Subcutaneous abdominal adipose tissue (tissue), 5 donors: Measurements from ENCODE around the gene DCN.
"Not testable (repeated sequence)": the region's sequence is repeated elsewhere in the genome, so short reads cannot be mapped to it uniquely, and the experiment has no call there.

Experiments
- H3K27ac ChIP-seq: one replicate; pipeline ENCODE4 v1.7.0; 2013; ENCODE audit warnings: low read depth, mild to moderate bottlenecking, inconsistent platforms, low read length, moderate library complexity
- H3K27me3 ChIP-seq, 5 donors: one replicate each; pipeline ENCODE4 v1.7.0; 2013; ENCODE audit warnings: low read length in 5 of 5, inconsistent platforms in 1 of 5; ENCODE audit not compliant: control insufficient read depth in 5 of 5, insufficient read depth in 4 of 5
- H3K36me3 ChIP-seq, 5 donors: one replicate each; pipeline ENCODE4 v1.7.0; 2013; ENCODE audit warnings: low read length in 5 of 5; ENCODE audit not compliant: control insufficient read depth in 5 of 5, insufficient read depth in 5 of 5
- H3K4me1 ChIP-seq, 5 donors: one replicate each; pipeline ENCODE4 v1.7.0; 2013; ENCODE audit warnings: low read length in 5 of 5, mild to moderate bottlenecking in 3 of 5, moderate library complexity in 1 of 5; ENCODE audit not compliant: control insufficient read depth in 5 of 5, insufficient read depth in 5 of 5
- H3K4me3 ChIP-seq, 5 donors: one replicate each; pipeline ENCODE4 v1.7.0; 2013; ENCODE audit warnings: low read length in 5 of 5, low read depth in 1 of 5
- H3K9ac ChIP-seq, 5 donors: one replicate each; pipeline ENCODE4 v1.7.0; 2013; ENCODE audit warnings: low read length in 5 of 5, mild to moderate bottlenecking in 4 of 5, moderate library complexity in 3 of 5
- H3K9me3 ChIP-seq, 5 donors: one replicate each; pipeline ENCODE4 v1.7.0; 2013; ENCODE audit warnings: low read length in 5 of 5; ENCODE audit not compliant: control insufficient read depth in 5 of 5
- donor health status: healthy.
- donor health status: healthy.
- donor health status: healthy.
- donor health status: healthy.
- donor health status: healthy.

The DCN gene

DNA sequence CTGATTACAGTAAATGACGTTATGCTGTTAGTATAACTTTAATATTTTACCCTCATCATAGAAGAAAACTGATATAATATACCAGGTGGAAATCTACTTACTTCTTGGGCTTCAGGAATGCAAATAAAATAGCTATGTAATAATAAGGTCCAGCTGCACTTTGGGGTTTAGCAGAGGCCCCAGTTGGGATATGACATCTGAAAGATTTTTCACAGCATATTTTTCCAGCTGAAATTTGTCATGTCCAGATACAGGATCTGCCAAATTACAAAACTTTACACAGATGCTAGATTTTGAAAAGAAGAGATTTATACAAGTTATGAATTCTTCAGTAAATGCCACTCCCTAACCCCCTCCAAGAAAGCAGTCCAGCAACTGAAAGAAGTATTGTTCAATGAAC, 29.2 kb upstream of the DCN start:
- no peaks in the 10 kb centered on the region for H3K36me3 ChIP-seq
- no peak overlapping the region for H3K4me3 ChIP-seq
- no peak overlapping the region for H3K9ac ChIP-seq
- peaks cover 0 to 4% (median 0%) of the 10 kb centered on the region in 5 donors for H3K9me3 ChIP-seq
- no peak overlapping the region for H3K27ac ChIP-seq
- no peaks in the 10 kb centered on the region for H3K4me1 ChIP-seq
- H3K27me3 ChIP-seq, result no peaks in the 10 kb centered on the region

DNA sequence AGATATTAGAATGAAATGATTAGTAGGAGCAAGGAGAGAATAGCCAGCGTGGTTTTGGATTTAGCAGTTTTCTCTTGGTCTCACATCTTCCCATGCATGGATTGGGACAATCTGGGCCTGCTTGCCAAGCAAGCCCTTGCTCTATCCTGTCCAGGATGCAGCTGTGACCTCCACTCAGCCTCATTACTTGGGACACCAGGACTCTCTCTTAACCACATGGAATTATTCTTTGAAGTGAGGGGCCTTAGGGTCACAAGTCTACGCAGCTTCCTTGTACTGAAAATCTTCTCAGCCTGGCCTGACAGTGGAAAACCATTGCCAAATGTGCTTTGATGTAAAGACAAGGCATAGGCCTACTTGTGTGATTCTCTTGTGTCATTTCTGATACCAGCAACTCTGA, 28.0 kb upstream of the DCN start:
- Histone ChIP-seq H3K27ac (no peak overlapping the region), H3K9ac (no peak overlapping the region), H3K4me3 (no peak overlapping the region), H3K9me3 (peaks cover 0 to 4% (median 0%) of the 10 kb centered on the region in 5 donors), H3K27me3 (no peaks in the 10 kb centered on the region), H3K4me1 (no peaks in the 10 kb centered on the region), H3K36me3 (no peaks in the 10 kb centered on the region)

DNA sequence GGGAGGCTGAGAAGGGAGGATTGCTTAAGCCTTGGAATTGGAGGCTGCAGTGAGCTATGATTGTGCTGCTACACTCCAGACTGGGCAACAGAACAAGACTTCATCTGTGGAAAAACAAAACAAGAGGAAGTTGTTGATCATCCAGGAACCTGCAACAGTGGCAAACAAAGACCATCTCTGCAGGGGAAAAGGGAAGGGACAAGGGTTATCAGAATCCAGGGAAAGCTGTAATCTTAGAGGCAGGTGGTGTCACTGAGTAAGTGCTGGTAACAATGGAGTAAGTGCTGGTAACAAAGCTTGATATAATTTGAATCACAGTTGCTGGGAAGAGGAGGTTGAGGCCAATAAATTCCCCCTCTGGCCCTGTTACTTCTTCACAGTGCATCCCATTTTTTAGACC, 27.5 kb upstream of the DCN start:
- Histone ChIP-seq H3K36me3 (no peaks in the 10 kb centered on the region), H3K9ac (no peak overlapping the region), H3K27ac (no peak overlapping the region), H3K27me3 (no peaks in the 10 kb centered on the region), H3K4me3 (no peak overlapping the region), H3K4me1 (no peaks in the 10 kb centered on the region), H3K9me3 (peaks cover 0 to 4% (median 0%) of the 10 kb centered on the region in 5 donors)

DNA sequence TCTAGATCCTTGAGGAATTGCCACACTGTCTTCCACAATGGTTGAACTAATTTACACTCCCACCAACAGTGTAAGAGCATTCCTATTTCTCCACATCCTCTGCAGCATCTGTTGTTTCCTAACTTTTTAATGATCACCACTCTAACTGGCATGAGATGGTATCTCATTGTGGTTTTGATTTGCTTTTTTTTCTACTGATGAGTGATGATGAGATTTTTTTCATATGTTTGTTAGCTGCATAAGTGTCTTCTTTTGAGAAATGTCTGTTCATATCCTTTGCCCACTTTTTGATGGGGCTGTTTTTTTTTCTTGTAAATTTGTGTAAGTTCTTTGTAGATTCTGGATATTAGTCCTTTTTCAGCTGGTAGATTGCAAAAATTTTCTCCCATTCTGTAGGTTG, 24.7 kb upstream of the DCN start:
- not testable (repeated sequence) for H3K27me3 ChIP-seq, H3K4me1 ChIP-seq, H3K4me3 ChIP-seq, H3K36me3 ChIP-seq, H3K9me3 ChIP-seq, H3K27ac ChIP-seq, H3K9ac ChIP-seq

DNA sequence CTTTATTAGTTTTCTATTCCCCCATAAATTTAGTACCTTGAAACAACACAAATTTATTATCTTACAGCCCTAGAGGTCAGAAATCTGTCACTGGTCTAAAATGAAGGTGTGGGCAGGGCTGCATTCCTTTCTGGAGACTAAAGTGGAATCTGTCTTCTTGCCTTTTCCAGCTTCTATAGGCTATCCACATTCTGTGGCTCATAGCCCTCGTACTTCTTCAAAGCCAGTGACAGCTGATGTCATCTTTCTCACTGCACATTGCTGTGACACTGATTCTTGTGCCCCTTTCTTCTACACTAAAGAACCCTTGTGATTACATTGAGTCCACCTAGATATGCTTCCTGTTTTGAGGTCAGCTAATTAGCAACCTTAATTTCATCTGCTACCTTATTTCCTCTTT, 23.2 kb upstream of the DCN start:
- no peaks in the 10 kb centered on the region for H3K4me1 ChIP-seq
- H3K36me3 ChIP-seq, result no peaks in the 10 kb centered on the region
- H3K27ac ChIP-seq, result no peak overlapping the region
- no peak overlapping the region for H3K4me3 ChIP-seq
- no peaks in the 10 kb centered on the region for H3K27me3 ChIP-seq
- no peaks in the 10 kb centered on the region for H3K9me3 ChIP-seq
- H3K9ac ChIP-seq, result no peak overlapping the region

DNA sequence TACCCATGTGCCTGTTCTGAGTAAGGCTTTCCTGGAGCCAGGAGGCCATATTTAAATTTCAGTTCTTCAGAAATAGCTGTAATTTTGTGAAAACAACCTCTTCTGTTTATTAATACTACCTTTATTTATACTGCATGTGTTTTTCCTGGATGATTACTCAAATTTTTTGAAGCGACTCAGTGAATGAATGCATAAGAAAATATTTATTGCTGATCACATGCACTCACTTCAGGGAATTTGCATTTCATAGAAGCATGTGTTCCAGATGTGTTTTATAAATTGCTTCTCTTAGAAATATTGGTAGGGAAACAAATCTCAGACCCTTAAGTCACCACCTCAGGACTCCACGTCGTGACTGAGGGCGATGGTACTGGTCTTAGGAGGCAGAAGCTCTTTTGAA, 21.8 kb upstream of the DCN start:
- H3K9me3 ChIP-seq, result no peaks in the 10 kb centered on the region
- no peak overlapping the region for H3K4me3 ChIP-seq
- no peaks in the 10 kb centered on the region for H3K36me3 ChIP-seq
- H3K4me1 ChIP-seq, result no peaks in the 10 kb centered on the region
- no peak overlapping the region for H3K27ac ChIP-seq
- no peaks in the 10 kb centered on the region for H3K27me3 ChIP-seq
- H3K9ac ChIP-seq, result no peak overlapping the region

DNA sequence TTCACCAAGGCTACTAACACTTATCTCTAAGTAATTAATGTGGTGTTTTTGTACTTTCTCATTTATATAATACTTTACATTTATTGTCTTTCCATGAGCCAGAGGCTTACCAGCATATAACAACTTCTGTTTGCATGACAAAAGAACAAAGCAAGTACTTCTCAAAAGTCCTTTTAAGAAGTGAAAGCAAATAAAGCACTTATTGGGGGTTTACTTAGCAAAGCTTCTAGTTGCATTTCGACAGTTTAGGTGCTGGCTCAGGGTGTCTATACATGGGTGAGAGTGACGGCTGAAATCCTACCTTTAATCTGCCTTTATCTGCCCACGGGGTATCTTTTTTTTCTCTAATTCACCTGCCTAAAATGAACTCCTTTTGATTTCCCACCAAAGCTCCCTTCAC, 21.0 kb upstream of the DCN start:
- Histone ChIP-seq H3K27ac (no peak overlapping the region), H3K9ac (no peak overlapping the region), H3K4me1 (no peaks in the 10 kb centered on the region), H3K9me3 (no peaks in the 10 kb centered on the region), H3K27me3 (no peaks in the 10 kb centered on the region), H3K36me3 (no peaks in the 10 kb centered on the region), H3K4me3 (no peak overlapping the region)

DNA sequence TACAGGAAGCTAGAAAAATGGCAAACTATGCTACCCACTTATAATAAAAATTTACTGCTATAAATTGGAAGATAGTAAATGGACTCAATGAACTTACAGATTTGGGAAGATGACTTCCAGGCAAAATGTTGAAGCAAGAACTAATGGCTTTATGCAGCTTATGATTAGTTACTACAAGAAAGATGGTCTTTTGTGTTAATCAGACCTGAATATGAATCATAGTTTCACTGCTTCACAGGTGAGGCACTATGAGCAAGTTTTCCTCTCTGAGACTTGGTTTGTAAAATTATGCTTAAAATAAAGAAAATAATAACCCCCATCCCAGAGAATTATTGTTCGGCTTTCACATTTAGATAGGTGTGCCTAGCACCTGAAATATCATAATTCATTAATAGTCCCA, 19.8 kb upstream of the DCN start:
- H3K4me1 ChIP-seq, result no peaks in the 10 kb centered on the region
- no peak overlapping the region for H3K9ac ChIP-seq
- H3K4me3 ChIP-seq, result no peak overlapping the region
- H3K27ac ChIP-seq, result no peak overlapping the region
- peaks cover 0 to 2% (median 0%) of the 10 kb centered on the region in 5 donors for H3K9me3 ChIP-seq
- no peaks in the 10 kb centered on the region for H3K27me3 ChIP-seq
- H3K36me3 ChIP-seq, result no peaks in the 10 kb centered on the region

DNA sequence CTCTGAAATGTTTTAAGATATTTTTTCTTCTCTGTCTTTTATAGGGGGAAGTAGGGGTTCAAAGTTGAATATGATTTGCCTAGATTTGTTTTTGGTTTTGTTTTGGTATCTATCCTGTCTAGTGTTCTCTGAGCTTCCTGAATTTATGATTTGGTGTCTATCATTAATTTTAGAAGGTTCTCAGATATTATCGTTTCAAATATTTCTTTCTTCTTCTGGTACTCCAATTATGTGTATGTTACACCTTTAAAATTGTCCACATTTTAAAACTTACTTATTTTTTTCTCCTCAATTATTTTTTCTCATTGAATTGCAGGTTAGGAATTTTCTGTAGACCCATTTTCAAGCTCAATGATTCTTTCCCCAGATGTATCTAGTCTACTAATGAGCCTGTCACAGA, 13.8 kb upstream of the DCN start:
- H3K4me1 ChIP-seq, result no peaks in the 10 kb centered on the region
- no peaks in the 10 kb centered on the region for H3K27me3 ChIP-seq
- no peaks in the 10 kb centered on the region for H3K36me3 ChIP-seq
- no peak overlapping the region for H3K27ac ChIP-seq
- H3K9me3 ChIP-seq, result peaks cover 0 to 11% (median 7%) of the 10 kb centered on the region in 5 donors
- no peak overlapping the region for H3K4me3 ChIP-seq
- no peak overlapping the region for H3K9ac ChIP-seq

DNA sequence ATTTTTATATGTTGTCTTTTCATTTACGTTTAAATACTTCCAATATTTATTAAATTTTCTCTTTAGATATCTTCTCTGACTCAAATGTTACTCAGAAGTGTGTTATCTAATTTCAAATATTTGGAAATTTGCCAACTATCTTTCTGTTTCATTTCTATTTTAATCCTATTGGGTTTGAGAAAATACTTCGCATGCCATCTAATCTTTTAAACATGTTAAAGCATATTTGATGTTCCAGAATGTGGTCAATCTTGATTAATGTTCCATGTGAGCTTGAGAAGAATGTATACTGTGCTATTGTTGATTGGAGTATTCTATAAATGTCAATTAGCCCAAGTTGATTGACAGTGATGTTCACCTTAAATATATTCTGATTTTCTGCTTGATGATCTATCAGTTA, 11.9 kb upstream of the DCN start:
- Histone ChIP-seq H3K36me3 (no peaks in the 10 kb centered on the region), H3K9me3 (peaks cover 0 to 11% (median 7%) of the 10 kb centered on the region in 5 donors), H3K4me3 (no peak overlapping the region), H3K9ac (no peak overlapping the region), H3K27me3 (no peaks in the 10 kb centered on the region), H3K4me1 (no peaks in the 10 kb centered on the region), H3K27ac (no peak overlapping the region)

DNA sequence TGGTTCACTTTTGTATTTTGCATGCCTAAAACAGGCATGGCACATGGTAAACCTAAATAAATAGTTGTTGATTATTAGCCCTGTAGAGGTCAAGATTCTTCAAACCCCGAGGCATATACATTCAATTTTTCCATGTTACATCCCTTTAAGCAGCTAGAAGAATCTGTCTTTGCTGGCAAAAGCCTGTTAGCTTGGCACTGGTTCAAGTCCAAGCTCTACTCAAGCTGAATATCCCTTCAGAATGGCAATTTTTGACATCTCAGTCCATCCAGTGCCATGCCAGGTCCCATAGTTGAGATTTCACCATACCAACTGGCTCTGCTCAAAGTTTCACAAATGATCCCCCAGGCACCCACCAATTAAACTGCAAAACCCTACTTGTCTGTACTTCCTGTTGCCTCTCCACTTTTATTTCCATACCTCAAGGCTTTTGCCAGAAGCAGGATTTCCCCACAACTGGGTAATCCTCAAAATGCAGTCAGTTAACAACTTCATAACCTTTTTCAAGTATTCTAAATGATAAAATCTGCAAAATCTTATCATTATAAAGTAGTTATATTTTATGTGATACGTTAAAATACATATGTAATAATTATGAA, 9.0 kb upstream of the DCN start:
- Histone ChIP-seq H3K4me1 (no peaks in the 10 kb centered on the region), H3K9ac (no peak overlapping the region), H3K27ac (no peak overlapping the region), H3K27me3 (no peaks in the 10 kb centered on the region), H3K9me3 (peaks cover 0 to 7% (median 5%) of the 10 kb centered on the region in 5 donors), H3K36me3 (no peaks in the 10 kb centered on the region), H3K4me3 (no peak overlapping the region)
